HG03060 (cell line): ENCODE measurements around the gene IL9.

Experiments used
- ATAC-seq: cut with Tn5 transposase; IDR thresholded peaks from one replicate; pipeline ENCODE4 v1.9.1; 2021; ENCODE audit warnings: low read depth, moderate number of reproducible peaks; ENCODE audit not compliant: unreplicated experiment

The IL9 gene

DNA sequence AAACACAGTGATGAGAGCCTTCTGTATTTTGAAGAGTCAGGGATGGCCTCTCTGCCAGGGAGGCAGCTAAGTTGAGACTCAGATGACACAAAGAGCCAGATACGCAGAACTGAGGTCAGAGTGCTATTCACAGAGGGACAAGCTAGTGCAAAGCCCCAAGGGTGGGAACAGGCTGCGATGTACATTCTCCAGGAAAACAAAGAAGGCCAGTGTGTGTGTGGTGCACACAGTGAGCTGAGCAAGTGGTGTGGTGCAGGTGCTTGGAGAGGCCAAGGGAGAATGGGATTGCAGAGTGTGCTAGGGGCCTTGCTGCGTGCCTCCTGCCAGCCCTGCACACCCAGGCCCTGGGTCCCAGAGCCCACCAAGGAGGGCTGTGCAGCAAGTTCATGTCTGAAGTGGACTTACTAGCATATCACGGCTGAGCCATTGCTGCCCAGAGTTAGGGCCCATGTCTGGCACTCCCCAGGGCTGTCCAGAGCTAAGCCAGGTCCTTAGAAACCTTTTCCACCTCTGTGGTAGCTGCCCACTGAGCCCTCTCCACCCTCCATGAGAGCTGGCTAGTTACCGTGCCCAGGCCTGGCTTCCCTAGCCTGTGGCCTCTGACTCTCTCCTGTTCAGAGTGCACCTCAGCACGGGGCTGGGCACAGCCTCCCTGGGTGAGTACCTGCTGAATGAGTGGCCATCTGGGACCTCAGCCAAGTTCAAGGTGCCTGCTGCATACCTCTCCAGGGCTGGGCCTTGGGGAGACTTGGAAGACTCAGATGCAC is 51.9 kb downstream of the IL9 start:
- ATAC-seq: no peak

DNA sequence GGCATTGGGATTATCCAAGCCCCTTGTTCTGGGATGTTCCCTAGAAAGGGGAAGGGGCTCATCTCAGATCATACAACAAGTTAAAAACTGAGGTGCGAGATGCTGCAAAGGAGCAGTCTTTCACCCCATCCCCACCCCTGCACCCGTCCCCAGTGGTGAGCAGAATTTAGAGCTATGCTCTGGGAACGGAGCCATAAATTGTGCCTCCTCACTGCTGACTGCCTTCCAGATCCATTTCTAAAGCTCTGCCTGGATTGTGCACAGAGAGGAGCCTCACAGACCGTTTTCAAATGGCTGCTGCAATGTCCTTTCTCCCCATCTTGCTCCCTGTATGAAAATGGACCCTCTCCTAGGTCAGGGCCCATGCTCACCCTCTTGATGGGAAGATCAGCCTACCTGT is 52.9 kb downstream of the IL9 start:
- no peak for ATAC-seq
